H54 (cell line): ENCODE results near the gene SP4.

ENCODE experiments used
- DNase-seq: peaks from one replicate; pipeline ENCODE4 v3.0.0; 2011; ENCODE audit warnings: low spot score, mixed read lengths; ENCODE audit not compliant: insufficient read length
- FAIRE-seq: peaks from 3 replicates; lab custom pipeline; 2011; peaks lifted over from hg19 to GRCh38; lab: Jason Lieb, UNC
- POLR2A ChIP-seq: IDR thresholded peaks from 2 replicates; pipeline ENCODE4 v1.6.1; 2011; ENCODE audit warnings: low read depth, mild to moderate bottlenecking, low read length

The SP4 gene

DNA sequence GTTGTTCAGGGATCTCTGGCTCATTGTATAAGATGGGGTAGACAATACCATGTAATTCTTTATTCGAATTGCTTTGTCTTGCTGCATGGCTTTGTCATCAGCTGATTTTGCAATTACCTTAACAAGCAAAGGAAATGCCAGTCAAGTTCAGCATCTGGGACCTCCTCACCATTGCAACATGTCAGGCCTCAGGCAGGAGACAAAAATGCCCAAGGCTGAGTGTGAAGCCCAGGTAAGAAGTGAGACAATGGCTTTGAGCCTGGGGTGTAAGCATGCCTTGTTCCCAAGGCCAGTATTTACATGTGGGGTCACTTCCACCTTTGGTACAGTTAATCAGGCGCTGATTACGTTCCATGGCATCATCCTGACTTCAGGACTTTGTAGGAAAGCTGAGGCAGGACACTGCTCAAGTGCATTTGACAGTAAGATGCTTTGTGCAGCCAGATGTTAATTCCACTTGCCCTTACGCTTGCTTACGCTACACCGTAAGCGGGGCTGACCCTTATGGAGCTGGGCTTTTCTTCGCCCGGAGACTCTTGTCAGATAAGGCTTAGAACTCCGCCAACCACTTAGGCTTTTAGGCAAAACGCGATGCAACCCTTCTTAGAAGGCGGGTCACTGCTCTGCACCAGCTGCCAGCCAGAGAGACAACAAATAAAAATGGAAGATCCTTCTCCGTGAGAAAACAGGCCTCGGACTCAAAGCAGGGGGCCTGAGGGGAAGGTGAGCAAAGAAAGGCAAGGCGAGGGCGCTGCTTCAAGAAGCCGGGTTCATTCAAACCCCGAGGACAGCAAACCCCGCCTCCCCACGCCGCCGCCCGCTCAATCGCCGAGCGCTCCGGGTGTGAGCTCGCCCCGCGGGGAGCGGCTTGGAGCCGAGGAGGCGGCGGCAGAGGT, 1.3 kb upstream of the SP4 start:
- no peak for FAIRE-seq
- no peak for DNase-seq
- no peak for TF ChIP-seq POLR2A

DNA sequence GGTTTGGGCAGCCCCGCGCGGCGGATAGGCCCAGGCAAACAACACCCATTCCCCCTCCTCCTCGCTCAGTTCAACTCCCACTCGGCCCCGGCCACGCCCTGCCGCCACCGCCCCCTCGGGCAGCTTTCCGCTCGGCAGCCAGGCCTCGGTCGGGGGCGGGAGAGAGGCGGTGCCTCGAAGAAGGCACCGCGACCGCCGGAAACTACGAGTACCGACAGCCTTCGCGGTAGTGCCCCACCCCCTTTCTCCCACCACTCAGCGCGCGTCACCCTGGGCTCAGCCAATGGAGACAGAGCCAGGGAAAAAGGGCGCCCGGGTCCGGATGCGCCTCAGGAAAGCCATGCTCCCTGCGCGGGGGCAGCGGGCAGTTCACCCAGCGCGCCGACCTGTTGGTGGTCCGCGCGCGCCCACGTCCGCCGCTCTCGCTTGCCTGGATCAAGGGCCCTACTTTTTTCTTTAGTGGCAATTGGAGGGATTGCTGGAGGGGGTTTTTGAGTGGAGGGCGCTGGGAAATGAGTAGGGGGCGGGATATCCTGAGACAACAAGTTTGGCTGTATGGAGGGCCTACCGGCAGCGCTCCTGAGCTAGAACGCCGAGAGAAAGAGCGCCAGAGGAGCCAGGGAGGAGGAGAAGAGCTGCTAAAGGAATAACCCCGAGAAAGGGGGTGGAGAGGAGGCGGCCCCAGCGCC, 557 bp upstream of the SP4 start:
- peak; percentile 83 for FAIRE-seq

DNA sequence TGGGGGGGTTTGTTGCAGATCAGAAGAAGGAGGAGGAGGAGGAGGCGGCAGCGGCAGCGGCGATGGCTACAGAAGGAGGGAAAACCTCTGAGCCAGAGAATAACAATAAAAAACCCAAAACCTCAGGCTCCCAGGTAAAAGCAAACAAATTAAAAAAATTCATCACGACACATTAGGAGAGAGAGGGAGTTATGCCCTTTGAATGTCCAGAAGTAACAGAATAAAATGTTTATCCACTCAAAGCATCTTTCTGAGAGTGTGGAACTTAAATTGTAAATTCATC, 717 bp downstream of the SP4 start:
- FAIRE-seq (no peak), DNase-seq (no peak)
- TF ChIP-seq POLR2A: no peak

More for the DNA sequence above, 557 bp upstream of the SP4 start:
- peak; percentile 99 for DNase-seq
- TF ChIP-seq POLR2A: peak; percentile 82

DNA sequence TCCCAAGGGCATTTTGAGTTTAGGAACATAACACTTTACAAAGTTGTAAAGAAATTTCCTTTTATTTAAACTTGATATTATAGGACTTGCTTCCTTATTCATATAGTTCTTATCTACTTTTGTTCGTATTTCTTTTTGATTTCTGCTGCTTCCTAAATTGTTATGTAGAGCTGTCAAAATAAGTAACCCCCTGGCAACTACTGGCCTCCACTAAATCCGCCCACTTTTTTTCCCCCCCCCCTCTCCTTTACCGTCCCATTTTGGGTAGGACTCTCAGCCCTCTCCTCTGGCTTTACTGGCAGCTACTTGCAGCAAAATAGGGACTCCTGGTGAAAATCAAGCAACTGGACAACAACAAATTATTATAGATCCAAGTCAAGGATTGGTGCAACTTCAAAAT, 1.1 kb downstream of the SP4 start:
- FAIRE-seq (no peak), DNase-seq (no peak)
- TF ChIP-seq POLR2A: no peak

- DNase-seq (no peak), FAIRE-seq (no peak)
- no peak for TF ChIP-seq POLR2A
Measured at GRCh38 chr7:21429786-21430574, 2.1 kb downstream of the SP4 start.

DNA sequence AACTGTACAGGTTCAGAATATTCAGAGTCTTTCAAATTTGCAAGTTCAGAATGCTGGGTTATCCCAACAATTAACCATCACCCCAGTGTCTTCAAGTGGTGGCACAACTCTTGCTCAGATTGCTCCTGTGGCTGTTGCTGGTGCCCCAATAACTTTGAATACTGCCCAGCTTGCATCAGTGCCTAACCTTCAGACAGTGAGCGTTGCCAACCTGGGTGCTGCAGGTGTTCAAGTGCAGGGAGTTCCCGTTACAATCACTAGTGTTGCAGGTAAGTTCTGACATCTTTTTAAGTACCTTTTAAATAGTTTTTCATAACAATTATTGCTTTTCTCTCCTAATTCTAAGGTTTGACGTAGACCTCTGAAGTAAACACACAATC, 2.7 kb downstream of the SP4 start:
- DNase-seq: no peak
- no peak for TF ChIP-seq POLR2A
- no peak for FAIRE-seq

DNA sequence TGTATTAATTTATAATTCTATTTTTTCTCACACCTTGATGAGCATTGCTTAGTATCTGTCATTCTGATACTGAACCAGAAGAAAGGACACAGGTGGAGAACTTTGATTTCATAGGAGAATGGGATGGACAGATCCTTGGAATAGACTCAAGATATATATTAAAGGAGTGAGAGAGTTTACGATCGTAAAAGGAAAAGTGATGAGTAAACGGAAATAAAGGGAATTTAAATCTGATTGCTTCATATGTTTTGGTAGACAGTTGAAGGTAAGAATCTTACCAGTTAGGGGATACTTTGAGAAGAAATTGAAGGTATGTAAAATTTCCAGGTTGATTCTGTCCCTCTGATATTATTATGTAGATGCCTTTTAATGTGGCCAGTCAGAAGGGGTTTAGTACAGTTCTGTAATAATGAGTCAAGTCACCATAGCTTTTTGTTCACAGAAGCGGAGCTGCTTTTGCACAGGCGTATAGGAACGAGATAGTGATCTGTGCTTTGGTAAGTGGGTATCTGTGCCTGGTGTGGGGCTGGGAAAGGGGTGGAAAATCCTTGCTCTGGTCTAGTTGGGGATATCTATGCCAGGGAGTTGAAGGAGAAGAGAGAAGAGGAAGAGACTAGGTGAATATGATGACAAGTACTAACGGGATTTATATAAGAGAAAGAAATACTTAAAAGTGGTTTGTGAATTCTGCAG, 15.4 kb downstream of the SP4 start:
- TF ChIP-seq POLR2A: no peak
- FAIRE-seq: peak; percentile 11
- DNase-seq: no peak

DNA sequence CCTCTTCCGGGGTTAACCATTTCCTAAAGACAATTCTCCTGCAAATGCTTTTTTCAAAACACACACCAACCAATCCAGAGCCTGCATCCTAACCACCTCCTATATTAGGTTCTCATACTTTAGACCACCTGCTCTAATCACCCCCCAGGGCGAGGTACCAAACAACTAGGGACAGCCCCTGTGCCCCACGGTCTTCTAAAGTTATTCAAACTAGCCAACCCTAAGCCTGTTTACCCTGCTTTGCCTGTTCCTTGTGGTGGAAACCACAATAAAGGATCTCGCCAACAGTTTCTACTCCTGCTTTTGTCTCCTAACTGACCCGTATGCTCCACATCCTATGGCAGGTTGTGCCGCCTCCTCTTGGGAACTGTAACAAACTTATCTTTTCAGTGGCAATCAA, 21.1 kb downstream of the SP4 start:
- no peak for DNase-seq
- TF ChIP-seq POLR2A: no peak
- FAIRE-seq: peak; percentile 11

DNA sequence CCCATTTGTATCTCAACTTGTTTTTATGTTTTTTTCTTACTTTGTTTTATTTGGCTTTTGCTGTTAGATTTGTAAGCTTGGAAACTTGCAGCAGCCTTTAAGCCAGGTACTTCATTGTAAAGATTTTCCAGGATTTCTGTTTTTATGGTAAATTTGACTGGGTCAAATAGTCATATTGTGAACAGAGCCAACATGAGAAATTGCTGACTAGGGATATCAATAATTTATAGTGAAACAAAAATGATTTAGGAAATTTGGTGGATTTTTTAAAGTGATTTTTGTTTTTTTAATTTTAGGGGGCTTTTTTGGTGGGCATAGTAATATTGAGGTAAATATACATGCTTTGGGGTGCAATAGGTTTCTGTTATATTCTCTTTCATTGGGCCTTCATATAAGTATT, 22.2 kb downstream of the SP4 start:
- no peak for FAIRE-seq

DNA sequence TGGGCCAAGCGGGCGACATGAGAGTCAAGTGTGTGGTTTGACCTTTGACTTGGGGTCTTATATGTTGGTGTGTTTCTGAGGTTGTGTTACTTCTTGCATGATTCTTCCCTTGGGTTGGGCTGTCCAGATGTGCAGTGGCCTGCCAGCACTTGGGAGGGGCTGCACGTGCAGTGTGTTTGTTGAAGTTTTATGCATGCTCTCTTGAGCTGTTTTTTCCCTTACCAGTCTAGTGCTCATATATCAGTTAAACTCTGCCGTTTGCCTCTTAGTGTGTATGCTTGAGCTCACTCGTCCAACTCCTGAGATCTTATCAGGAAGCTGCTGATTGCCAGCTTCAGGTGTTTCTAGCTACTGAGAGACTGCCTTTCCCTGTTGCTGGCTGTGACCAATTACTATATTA, 23.1 kb downstream of the SP4 start:
- no peak for DNase-seq
- no peak for FAIRE-seq
- no peak for TF ChIP-seq POLR2A

More for the DNA sequence above, 22.2 kb downstream of the SP4 start:
- TF ChIP-seq POLR2A: no peak
- no peak for DNase-seq

DNA sequence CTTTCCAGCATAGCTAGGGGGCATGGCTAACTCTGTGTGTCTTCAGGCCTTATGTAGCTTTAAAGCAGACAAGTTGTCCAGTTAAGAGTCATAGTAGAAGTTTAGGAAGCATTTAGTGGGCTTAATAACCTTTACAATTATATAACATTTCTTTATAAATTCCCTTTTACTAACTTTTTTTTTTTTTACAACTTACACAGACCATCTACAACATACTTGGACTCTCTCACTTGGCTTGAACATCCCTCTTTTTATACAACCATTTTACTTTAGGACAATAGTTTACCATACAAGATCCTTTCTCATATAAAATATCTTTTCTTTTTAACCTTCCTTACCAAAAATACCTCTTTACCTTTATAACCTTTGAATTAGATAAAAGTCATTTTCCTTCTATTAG, 26.3 kb downstream of the SP4 start:
- FAIRE-seq: no peak
- no peak for TF ChIP-seq POLR2A
- no peak for DNase-seq

DNA sequence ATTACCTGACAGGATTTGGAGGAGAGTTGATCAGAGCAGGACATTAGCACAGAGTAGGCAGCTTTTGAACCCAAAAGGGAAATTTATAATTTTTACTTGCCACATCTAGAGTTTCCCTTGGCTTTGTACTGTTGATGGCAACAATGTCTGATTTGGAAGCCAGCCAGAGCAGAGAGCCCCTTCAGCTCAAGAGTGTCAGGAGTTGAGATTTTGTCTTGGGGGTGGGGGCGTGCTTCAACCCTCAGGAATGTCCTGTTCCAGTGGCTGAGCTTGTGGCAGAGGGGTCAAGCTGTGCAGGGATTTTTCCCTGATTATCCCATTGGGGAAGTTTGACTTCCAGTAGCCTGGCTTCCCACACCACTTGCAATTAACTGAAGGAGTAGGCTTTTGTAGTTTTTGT, 27.0 kb downstream of the SP4 start:
- DNase-seq (no peak), FAIRE-seq (no peak)
- TF ChIP-seq POLR2A: no peak

DNA sequence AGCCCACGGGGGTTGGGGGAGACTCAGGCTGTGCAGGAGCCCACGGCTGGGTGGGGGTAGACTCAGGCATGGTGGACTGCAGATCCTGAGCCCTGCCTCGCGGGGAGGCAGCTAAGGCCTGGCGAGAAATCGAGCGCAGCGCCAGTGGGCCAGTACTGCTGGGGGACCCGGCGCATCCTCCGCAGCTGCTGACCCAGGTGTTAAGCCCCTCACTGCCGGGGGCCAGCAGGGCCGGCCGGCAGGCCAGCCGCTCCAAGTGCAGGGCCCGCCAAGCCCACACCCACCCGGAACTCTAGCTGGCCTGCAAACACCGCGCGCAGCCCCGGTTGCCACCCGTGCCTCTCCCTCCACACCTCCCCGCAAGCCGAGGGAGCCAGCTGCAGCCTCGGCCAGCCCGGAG, 33.4 kb downstream of the SP4 start:
- FAIRE-seq (no peak), DNase-seq (no peak)
- TF ChIP-seq POLR2A: no peak

- FAIRE-seq (no peak), DNase-seq (no peak)
- TF ChIP-seq POLR2A: no peak
Measured at GRCh38 chr7:21462081-21462480, 34.2 kb downstream of the SP4 start.

DNA sequence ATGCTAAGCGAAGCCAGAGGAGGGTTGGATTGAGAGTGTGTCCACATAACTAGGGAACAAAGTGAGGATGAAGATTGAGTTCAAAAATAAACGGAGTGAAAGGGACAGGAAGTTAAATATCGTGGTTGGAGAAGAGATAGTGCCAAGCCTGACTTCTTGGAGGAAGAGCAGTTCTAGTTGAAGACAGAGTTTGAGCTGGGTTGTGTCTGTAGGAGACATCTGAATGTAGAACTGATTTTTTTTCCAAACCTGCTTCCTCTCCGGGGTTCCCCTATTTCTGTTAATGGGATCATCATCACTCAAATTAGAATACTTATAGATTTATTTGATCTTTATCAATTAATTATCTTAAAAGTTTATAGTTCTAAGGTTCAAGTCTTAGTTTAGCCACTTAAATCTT, 35.6 kb downstream of the SP4 start:
- FAIRE-seq: peak; percentile 23
- no peak for DNase-seq

More for the DNA sequence above, 35.6 kb downstream of the SP4 start:
- no peak for TF ChIP-seq POLR2A
